Ishikawa (cell line): ENCODE data around the gene ERBB4.

Experiments used
- CEBPB ChIP-seq: IDR thresholded peaks from 2 replicates; pipeline ENCODE4 v1.6.1; 2012
- NFIC ChIP-seq: IDR thresholded peaks from 2 replicates; pipeline ENCODE4 v1.6.1; 2012
- TEAD4 ChIP-seq: IDR thresholded peaks from 2 replicates; pipeline ENCODE4 v1.6.1; 2012
- TF ChIP-seq, protein P1 (sequence below): IDR thresholded peaks from 2 replicates; pipeline ENCODE4 v1.6.1; 2012; ENCODE audit warnings: low read depth, mild to moderate bottlenecking

- TF ChIP-seq TEAD4 (no peak), CEBPB (no peak), NFIC (no peak)
- TF ChIP-seq, protein P1, sequence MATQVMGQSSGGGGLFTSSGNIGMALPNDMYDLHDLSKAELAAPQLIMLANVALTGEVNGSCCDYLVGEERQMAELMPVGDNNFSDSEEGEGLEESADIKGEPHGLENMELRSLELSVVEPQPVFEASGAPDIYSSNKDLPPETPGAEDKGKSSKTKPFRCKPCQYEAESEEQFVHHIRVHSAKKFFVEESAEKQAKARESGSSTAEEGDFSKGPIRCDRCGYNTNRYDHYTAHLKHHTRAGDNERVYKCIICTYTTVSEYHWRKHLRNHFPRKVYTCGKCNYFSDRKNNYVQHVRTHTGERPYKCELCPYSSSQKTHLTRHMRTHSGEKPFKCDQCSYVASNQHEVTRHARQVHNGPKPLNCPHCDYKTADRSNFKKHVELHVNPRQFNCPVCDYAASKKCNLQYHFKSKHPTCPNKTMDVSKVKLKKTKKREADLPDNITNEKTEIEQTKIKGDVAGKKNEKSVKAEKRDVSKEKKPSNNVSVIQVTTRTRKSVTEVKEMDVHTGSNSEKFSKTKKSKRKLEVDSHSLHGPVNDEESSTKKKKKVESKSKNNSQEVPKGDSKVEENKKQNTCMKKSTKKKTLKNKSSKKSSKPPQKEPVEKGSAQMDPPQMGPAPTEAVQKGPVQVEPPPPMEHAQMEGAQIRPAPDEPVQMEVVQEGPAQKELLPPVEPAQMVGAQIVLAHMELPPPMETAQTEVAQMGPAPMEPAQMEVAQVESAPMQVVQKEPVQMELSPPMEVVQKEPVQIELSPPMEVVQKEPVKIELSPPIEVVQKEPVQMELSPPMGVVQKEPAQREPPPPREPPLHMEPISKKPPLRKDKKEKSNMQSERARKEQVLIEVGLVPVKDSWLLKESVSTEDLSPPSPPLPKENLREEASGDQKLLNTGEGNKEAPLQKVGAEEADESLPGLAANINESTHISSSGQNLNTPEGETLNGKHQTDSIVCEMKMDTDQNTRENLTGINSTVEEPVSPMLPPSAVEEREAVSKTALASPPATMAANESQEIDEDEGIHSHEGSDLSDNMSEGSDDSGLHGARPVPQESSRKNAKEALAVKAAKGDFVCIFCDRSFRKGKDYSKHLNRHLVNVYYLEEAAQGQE, result no peak
These were observed 552.3 kb downstream of the ERBB4 start for GRCh38 chr2:211986313-211986712.
